NCI-H187 (cell line): ENCODE results near the gene ACOXL.

ENCODE experiments used
- DNase-seq, 2 experiments: peaks; one replicate each; lab custom pipeline; 2025; lab: John Stamatoyannopoulos, UW

Gene ACOXL

DNA sequence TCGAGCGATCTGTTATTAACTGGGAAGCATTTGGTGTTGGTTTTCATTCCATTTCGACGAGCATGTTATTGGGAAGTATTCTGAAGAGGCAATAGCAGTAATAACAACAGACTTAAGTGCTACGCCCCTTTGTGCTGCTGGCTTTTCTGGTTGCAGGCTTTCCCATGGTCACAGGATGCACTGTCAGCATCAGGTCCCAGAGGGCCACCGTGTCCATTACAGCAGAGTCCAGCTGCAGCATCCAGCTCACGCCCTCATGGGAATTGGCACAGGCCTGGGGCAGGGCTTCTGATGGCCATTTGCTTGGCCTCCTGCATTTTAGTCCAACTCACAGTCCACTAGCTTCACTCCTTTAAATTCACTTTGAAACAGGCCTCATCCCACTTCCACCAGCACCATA is 432.7 kb downstream of the ACOXL start:
- DNase-seq: no peak

DNA sequence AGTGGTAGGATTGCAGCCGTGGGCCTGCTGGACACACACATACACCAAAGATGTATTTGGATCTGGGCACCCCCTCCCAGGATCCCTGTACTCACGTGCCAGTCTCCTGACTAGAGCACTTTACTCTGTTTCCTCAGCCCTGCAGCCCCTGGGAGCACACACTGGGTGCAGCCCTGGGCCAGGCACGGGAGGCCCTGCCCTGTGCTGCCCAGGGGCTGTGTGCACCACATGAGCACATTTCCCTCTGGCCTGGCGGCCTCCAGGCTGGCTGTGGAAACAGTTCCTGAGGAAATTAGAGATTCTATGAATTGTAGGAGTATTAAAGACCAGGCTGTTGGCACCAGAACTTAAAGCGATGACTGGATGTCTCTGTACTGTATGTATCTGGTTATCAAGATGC is 433.7 kb downstream of the ACOXL start:
- no peak for DNase-seq

DNA sequence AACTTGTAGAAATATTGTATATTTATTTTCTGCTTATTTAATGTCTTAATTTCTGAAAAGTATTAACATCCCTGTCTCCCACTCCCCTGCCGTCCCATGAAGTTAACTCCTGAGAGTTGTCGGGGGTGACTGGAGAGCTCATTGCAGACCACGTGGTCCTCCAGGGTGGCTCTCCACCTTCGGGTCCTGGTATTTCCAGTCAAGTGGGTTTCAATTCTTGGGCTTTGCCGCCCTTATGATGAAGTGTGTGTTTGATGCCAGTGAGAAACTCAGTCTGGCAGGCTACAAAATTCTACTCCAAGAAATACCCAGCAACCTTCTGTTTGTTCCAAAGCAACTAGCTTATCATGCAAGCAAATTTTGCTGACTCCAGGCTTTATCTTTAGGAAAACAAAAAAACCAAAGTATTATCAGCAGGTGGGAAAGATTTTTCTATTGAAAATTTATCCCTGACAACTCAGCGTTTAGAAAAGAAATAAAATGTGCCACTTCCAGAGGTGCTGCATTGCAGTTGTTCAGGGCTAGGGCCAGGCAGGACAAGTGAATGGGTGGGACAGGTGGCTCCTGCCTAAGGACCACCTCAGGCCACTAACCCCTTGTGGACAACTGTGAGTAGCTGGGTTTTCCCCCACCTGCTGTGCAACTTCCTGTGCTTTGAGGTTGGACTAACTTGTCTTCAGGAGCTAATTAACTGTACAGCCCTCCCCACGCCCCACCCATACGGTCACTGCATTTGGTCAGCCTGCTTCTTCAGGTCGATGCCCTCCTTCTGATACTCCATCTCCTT is 434.9 kb downstream of the ACOXL start:
- no peak for DNase-seq

GRCh38 chr2:111167863-111168162 is 435.4 kb downstream of the ACOXL start:
- no peak for DNase-seq
